Lung (tissue), 12 donors: ENCODE measurements around the gene SOCS4. TPM values are rescaled to one million over a fixed set of nuclear protein-coding genes. Genes with fewer than 3 reads are reported as not detected.

ENCODE experiments used
- ATAC-seq: fragments of 200-7000 bp; cut with Tn5 transposase; one replicate; pipeline ENCODE4 v1.9.1; 2020; ENCODE audit warnings: moderate number of reproducible peaks; ENCODE audit not compliant: insufficient read depth, low FRiP score
- DNase-seq, 3 donors: peaks; one replicate each; pipeline ENCODE4 v3.0.0-alpha.2; 2013 to 2017
- H3K27ac ChIP-seq, 2 donors: one replicate each; pipeline ENCODE4 v1.5.1; 2013; ENCODE audit warnings: mild to moderate bottlenecking in 2 of 2, moderate library complexity in 2 of 2, control low read depth in 1 of 2, inconsistent platforms in 1 of 2, low read depth in 1 of 2, low read length in 1 of 2
- H3K27me3 ChIP-seq, 3 donors: one replicate each; pipeline ENCODE4 v1.5.1; 2013; ENCODE audit warnings: low read length in 2 of 3; ENCODE audit not compliant: control insufficient read depth in 3 of 3, insufficient read depth in 3 of 3
- H3K36me3 ChIP-seq, 4 donors: one replicate each; pipeline ENCODE4 v1.5.1; 2013; ENCODE audit warnings: low read length in 4 of 4, mild to moderate bottlenecking in 1 of 4, moderate library complexity in 1 of 4; ENCODE audit not compliant: control insufficient read depth in 4 of 4, insufficient read depth in 4 of 4
- H3K4me1 ChIP-seq, 5 donors: one replicate each; pipeline ENCODE4 v1.5.1; 2013; ENCODE audit warnings: low read length in 5 of 5, mild to moderate bottlenecking in 2 of 5, moderate library complexity in 1 of 5; ENCODE audit not compliant: control insufficient read depth in 5 of 5, insufficient read depth in 5 of 5
- H3K4me3 ChIP-seq: one replicate; pipeline ENCODE4 v1.5.1; 2013; ENCODE audit warnings: mild to moderate bottlenecking, control low read depth, moderate library complexity
- H3K9ac ChIP-seq, 2 donors: one replicate each; pipeline ENCODE4 v1.5.1; 2013; ENCODE audit warnings: low read length in 2 of 2, control low read depth in 1 of 2; ENCODE audit not compliant: insufficient read depth in 1 of 2
- H3K9me3 ChIP-seq, 4 donors: one replicate each; pipeline ENCODE4 v1.5.1; 2013; ENCODE audit warnings: low read length in 3 of 4, mild to moderate bottlenecking in 1 of 4, moderate library complexity in 1 of 4; ENCODE audit not compliant: control insufficient read depth in 4 of 4, insufficient read depth in 3 of 4
- WGBS, 2 donors: extraction: QIAGEN DNeasy Blood & Tissue Kit; methylation state at CpG; one replicate each; pipeline ENCODE4 v1.1.7; 2013; 5-methylcytosine and 5-hydroxymethylcytosine counted together
- polyA plus RNA-seq, 2 donors: library from polyadenylated mRNA; stranded (reverse); fragments of 200-250 nt; gene quantifications; one replicate each; pipeline ENCODE4 v1.2.1, GENCODE V29; 2013
- total RNA-seq, 2 donors: library from RNA; depleted of rRNA in 1 of 2; stranded (reverse); fragments of >200 nt in 1 of 2; gene quantifications; one replicate each; pipeline ENCODE4 v1.2.1, GENCODE V29; 2014 to 2021
- TF ChIP-seq, protein P1 (sequence below): IDR thresholded peaks from 2 replicates; pipeline ENCODE4 v1.5.1; 2012; ENCODE audit warnings: mild to moderate bottlenecking; ENCODE audit errors: control extremely low read depth, extremely low read depth
- donor health status: control.
- donor health status: control.
- donor health status: Bipolar disorder and iron deficiency.
- donor health status: healthy.
- donor health status: DM: yes; HTN: yes; CAD: no.

Gene SOCS4
- total and polyA plus RNA-seq, 4 donors: 5.8 to 28.3 (median 10.5) TPM

- Histone ChIP-seq H3K27ac (peak overlapping the region in 1 of 2 donors; percentile 10), H3K9me3 (no peaks in the 10 kb centered on the region), H3K4me1 (peaks cover 3 to 17% (median 10%) of the 10 kb centered on the region in 5 donors), H3K4me3 (no peak overlapping the region), H3K36me3 (peaks cover 0 to 7% (median 2%) of the 10 kb centered on the region in 4 donors), H3K9ac (no peak overlapping the region), H3K27me3 (no peaks in the 10 kb centered on the region)
- TF ChIP-seq, protein P1, sequence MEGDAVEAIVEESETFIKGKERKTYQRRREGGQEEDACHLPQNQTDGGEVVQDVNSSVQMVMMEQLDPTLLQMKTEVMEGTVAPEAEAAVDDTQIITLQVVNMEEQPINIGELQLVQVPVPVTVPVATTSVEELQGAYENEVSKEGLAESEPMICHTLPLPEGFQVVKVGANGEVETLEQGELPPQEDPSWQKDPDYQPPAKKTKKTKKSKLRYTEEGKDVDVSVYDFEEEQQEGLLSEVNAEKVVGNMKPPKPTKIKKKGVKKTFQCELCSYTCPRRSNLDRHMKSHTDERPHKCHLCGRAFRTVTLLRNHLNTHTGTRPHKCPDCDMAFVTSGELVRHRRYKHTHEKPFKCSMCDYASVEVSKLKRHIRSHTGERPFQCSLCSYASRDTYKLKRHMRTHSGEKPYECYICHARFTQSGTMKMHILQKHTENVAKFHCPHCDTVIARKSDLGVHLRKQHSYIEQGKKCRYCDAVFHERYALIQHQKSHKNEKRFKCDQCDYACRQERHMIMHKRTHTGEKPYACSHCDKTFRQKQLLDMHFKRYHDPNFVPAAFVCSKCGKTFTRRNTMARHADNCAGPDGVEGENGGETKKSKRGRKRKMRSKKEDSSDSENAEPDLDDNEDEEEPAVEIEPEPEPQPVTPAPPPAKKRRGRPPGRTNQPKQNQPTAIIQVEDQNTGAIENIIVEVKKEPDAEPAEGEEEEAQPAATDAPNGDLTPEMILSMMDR: no peak
- 66 to 67% methylated on average over 4 of the region's 4 CpGs for WGBS, 2 donors
- ATAC-seq: no peak
- DNase-seq: no peak
Measured at GRCh38 chr14:55070981-55071411, 44.0 kb downstream of the SOCS4 start.

DNA sequence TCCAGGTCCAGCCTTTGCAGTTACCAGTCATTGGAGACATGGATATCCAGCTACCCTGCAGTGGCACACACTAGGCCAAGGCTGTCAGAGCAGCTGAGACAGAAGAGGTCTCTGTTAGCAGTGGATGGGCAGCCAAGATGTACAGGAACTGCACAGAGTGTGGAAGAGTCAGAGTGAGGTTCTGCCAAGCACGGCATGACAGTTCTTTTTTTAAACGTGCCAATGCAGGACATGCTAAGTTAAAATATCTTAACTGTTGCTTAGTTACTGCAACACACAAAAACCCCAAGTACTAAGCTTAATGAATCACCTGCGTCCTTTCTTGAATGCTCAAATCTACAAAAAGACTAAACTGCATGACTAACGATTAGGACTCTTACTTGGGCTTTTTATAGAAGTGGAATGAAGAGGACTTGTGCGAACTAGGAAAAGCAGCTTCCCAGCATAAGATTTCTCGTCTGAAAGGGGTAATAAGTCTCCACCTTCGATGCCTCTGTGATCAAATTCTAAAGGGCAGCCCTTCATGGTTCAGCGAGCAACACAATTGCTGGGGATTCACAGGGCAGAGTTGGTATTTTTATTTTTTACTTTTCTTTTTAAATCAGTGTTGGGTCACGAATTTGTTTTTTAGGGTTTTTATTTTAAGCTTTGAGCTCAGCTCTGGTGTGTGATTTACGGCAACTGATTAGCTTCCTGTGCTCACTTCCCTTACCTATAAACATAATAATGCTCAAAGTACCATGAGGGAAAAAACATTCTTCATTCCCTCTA lies 45.0 kb downstream of the SOCS4 start:
- TF ChIP-seq, protein P1: no peak
- DNase-seq (peak in 2 of 3 donors; percentile 34 to 45), ATAC-seq (peak; percentile 78)
- 11 to 15% methylated on average over 10 of the region's 10 CpGs for WGBS, 2 donors
- no peak overlapping the region for H3K9ac ChIP-seq
- H3K36me3 ChIP-seq: peaks cover 0 to 7% (median 2%) of the 10 kb centered on the region in 4 donors
- no peaks in the 10 kb centered on the region for H3K27me3 ChIP-seq
- no peaks in the 10 kb centered on the region for H3K9me3 ChIP-seq
- H3K27ac ChIP-seq: peak overlapping the region; percentile 76 to 84
- H3K4me3 ChIP-seq: no peak overlapping the region
- H3K4me1 ChIP-seq: peaks cover 3 to 17% (median 10%) of the 10 kb centered on the region in 5 donors

DNA sequence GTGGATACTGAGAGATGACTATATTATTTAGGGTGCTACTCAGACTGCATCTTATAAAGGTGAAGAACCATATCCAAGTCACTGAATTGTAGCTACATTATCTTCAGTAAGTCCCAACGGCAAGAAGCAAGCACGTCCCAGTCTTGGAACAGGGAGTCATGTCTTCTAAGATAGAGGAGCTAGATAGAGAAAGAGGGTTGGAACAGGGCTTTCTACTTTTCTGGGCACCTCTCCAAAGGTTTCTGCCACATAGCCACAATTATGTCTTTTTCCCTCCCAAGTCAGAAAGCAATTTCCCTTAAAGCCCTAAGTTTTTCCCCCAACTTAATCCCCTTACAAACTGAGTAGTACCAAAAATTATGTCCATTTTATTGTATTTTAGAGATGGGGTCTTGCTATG lies 46.8 kb downstream of the SOCS4 start:
- 60 to 62% methylated on average over 2 of the region's 2 CpGs for WGBS, 2 donors
- TF ChIP-seq, protein P1: no peak
- ATAC-seq: no peak

More for the DNA sequence above, 46.8 kb downstream of the SOCS4 start:
- no peak overlapping the region for H3K27ac ChIP-seq
- H3K36me3 ChIP-seq: no peaks in the 10 kb centered on the region
- H3K4me1 ChIP-seq: peaks cover 3 to 15% (median 10%) of the 10 kb centered on the region in 5 donors
- no peaks in the 10 kb centered on the region for H3K9me3 ChIP-seq
- no peak overlapping the region for H3K4me3 ChIP-seq
- H3K27me3 ChIP-seq: no peaks in the 10 kb centered on the region
- H3K9ac ChIP-seq: no peak overlapping the region
- DNase-seq: peak in 2 of 3 donors; percentile 51 to 61
